HFF-Myc (cell line): Measurements from ENCODE around the gene COMT.

Experiments used
- DNase-seq: peaks from one replicate; pipeline ENCODE4 v3.0.0-alpha.2; 2011; ENCODE audit warnings: low read depth; ENCODE audit errors: extremely low read depth
- H3K4me3 ChIP-seq: replicated peaks from 2 replicates; pipeline ENCODE4 v1.5.1; 2011; ENCODE audit warnings: low read depth, mild to moderate bottlenecking, control low read depth, low read length
- CTCF ChIP-seq: IDR thresholded peaks from 2 replicates; pipeline ENCODE4 v1.5.1; 2012; ENCODE audit warnings: mild to moderate bottlenecking, low read depth, low read length, control low read depth; ENCODE audit errors: missing control alignments

Gene COMT

GRCh38 chr22:19990609-19991394 is 49.2 kb downstream of the COMT start:
- no peak overlapping the region for H3K4me3 ChIP-seq
- DNase-seq, result no peak
- TF ChIP-seq CTCF, result no peak

- no peak overlapping the region for H3K4me3 ChIP-seq
- no peak for TF ChIP-seq CTCF
- no peak for DNase-seq
Measured at GRCh38 chr22:19991395-19991644, 49.7 kb downstream of the COMT start.

- DNase-seq, result no peak
- H3K4me3 ChIP-seq, result no peak overlapping the region
- no peak for TF ChIP-seq CTCF
Measured at GRCh38 chr22:19991645-19992451, 50.3 kb downstream of the COMT start.

- TF ChIP-seq CTCF, result no peak
- no peak for DNase-seq
- H3K4me3 ChIP-seq, result no peak overlapping the region
Measured at GRCh38 chr22:19992481-19992911, 50.9 kb downstream of the COMT start.

- no peak for TF ChIP-seq CTCF
- DNase-seq, result no peak
- no peak overlapping the region for H3K4me3 ChIP-seq
Measured at GRCh38 chr22:19992921-19993355, 51.4 kb downstream of the COMT start.

- H3K4me3 ChIP-seq, result no peak overlapping the region
- TF ChIP-seq CTCF, result no peak
- no peak for DNase-seq
Measured at GRCh38 chr22:19993926-19994325, 52.4 kb downstream of the COMT start.
